DND-41 (cell line): ENCODE data around the gene LGALS3BP.

ENCODE experiments used
- ATAC-seq: fragments of 200-7000 bp; cut with Tn5 transposase; 3 replicates; pipeline ENCODE4 v1.9.1; 2021; ENCODE audit warnings: low read depth; ENCODE audit not compliant: insufficient read depth
- DNase-seq: peaks from one replicate; pipeline ENCODE4 v3.0.0-alpha.2; 2020
- H2AFZ ChIP-seq: 2 replicates; pipeline ENCODE4 v1.6.0; 2012; ENCODE audit warnings: low read depth, low read length
- H3K27ac ChIP-seq: 2 replicates; pipeline ENCODE4 v1.5.1; 2012; ENCODE audit warnings: low read length, inconsistent platforms
- H3K27me3 ChIP-seq: fragments of 200-600 bp; sonication (generic); 2 replicates; pipeline ENCODE4 v1.6.0; 2012; ENCODE audit warnings: low read length, mild to moderate bottlenecking, inconsistent platforms; ENCODE audit not compliant: insufficient read depth, poor library complexity
- H3K36me3 ChIP-seq: 2 replicates; pipeline ENCODE4 v1.5.1; 2012; ENCODE audit warnings: low read length, inconsistent platforms; ENCODE audit not compliant: insufficient read depth
- H3K4me1 ChIP-seq: 2 replicates; pipeline ENCODE4 v1.5.1; 2012; ENCODE audit warnings: mild to moderate bottlenecking, low read length; ENCODE audit not compliant: insufficient read depth
- H3K4me2 ChIP-seq: 2 replicates; pipeline ENCODE4 v1.6.0; 2012; ENCODE audit warnings: mild to moderate bottlenecking, moderate library complexity, low read length, inconsistent platforms; ENCODE audit not compliant: insufficient read depth
- H3K4me3 ChIP-seq, 2 experiments: fragments of 200-600 bp in 1 of 2; shearing (Covaris generic) in 1 of 2; 2 replicates each; pipeline ENCODE4 v1.5.1; 2012 to 2016; ENCODE audit warnings: inconsistent platforms in 2 of 2, low read length in 2 of 2, mild to moderate bottlenecking in 2 of 2, low read depth in 1 of 2, moderate library complexity in 1 of 2
- H3K79me2 ChIP-seq: 2 replicates; pipeline ENCODE4 v1.6.0; 2012; ENCODE audit warnings: low read length, inconsistent platforms; ENCODE audit not compliant: insufficient read depth
- H3K9ac ChIP-seq: 2 replicates; pipeline ENCODE4 v1.6.0; 2012; ENCODE audit warnings: low read depth, mild to moderate bottlenecking, inconsistent platforms, low read length, moderate library complexity
- H3K9me3 ChIP-seq: 2 replicates; pipeline ENCODE4 v1.5.1; 2012; ENCODE audit warnings: low read length, moderate library complexity, mild to moderate bottlenecking, inconsistent platforms; ENCODE audit not compliant: insufficient read depth, severe bottlenecking
- H4K20me1 ChIP-seq: 2 replicates; pipeline ENCODE4 v1.6.0; 2012; ENCODE audit warnings: low read length; ENCODE audit not compliant: insufficient read depth
- EZH2 ChIP-seq: IDR thresholded peaks from 3 replicates; pipeline ENCODE4 v1.6.1; 2012; ENCODE audit warnings: borderline replicate concordance, low read depth, mild to moderate bottlenecking, moderate library complexity, low read length, inconsistent platforms; ENCODE audit not compliant: severe bottlenecking
- TF ChIP-seq, protein P1 (sequence below): IDR thresholded peaks from 2 replicates; pipeline ENCODE4 v1.5.1; 2012; ENCODE audit warnings: borderline replicate concordance, low read length, moderate library complexity, mild to moderate bottlenecking; ENCODE audit not compliant: poor library complexity, severe bottlenecking; ENCODE audit errors: extremely low read depth

The LGALS3BP gene

DNA sequence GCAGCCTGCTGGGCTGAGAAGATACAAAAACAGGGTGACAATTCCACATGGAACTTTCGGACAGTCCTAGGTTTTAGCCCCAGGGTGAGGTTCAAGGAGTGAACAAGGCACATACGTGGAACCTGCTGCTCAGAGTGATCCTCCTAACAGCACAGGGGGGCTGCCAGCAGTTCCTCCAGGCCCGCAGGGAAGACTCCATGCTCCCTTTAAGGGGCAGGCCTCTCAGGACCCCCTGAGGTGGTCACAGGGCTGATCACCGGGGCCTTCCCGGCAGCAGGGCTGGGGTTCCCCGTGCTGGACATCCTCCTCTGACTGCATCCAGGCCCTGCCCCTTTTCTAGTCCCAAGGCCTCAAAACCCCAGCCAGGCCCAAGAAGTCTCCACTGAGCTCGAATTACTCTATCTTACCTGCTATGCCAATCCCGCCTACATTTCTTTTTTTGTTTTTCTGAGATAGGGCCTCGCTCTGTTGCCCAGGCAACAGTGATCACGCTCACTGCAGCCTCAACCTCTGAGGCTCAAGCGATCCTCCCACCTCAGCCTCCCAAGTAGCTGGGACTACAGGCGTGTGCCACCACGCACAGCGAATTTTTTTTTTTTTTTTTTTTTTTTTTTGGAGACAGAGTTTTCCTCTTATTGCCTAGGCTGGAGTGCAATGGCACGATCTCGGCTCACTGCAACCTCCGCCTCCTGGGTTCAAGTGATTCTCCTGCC, 19.5 kb upstream of the LGALS3BP start:
- DNase-seq (no peak), ATAC-seq (no peak)
- Histone ChIP-seq H3K4me2 (no peak overlapping the region), H3K36me3 (peaks cover 90% of the 10 kb centered on the region), H3K27ac (no peak overlapping the region), H2AFZ (no peak overlapping the region), H3K4me3 (no peak overlapping the region), H3K27me3 (no peaks in the 10 kb centered on the region), H3K9ac (no peak overlapping the region), H3K9me3 (no peaks in the 10 kb centered on the region), H3K79me2 (peaks cover 67% of the 10 kb centered on the region), H4K20me1 (peaks cover 76% of the 10 kb centered on the region), H3K4me1 (no peaks in the 10 kb centered on the region)
- TF ChIP-seq, protein P1, sequence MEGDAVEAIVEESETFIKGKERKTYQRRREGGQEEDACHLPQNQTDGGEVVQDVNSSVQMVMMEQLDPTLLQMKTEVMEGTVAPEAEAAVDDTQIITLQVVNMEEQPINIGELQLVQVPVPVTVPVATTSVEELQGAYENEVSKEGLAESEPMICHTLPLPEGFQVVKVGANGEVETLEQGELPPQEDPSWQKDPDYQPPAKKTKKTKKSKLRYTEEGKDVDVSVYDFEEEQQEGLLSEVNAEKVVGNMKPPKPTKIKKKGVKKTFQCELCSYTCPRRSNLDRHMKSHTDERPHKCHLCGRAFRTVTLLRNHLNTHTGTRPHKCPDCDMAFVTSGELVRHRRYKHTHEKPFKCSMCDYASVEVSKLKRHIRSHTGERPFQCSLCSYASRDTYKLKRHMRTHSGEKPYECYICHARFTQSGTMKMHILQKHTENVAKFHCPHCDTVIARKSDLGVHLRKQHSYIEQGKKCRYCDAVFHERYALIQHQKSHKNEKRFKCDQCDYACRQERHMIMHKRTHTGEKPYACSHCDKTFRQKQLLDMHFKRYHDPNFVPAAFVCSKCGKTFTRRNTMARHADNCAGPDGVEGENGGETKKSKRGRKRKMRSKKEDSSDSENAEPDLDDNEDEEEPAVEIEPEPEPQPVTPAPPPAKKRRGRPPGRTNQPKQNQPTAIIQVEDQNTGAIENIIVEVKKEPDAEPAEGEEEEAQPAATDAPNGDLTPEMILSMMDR = no peak
- no peak for TF ChIP-seq EZH2

- Histone ChIP-seq H3K4me2 (no peak overlapping the region), H3K36me3 (peaks cover 94% of the 10 kb centered on the region), H3K4me3 (no peak overlapping the region), H3K9me3 (no peaks in the 10 kb centered on the region), H2AFZ (no peak overlapping the region), H3K27me3 (no peaks in the 10 kb centered on the region), H3K4me1 (no peaks in the 10 kb centered on the region), H3K27ac (no peak overlapping the region), H3K9ac (no peak overlapping the region), H4K20me1 (peaks cover 80% of the 10 kb centered on the region), H3K79me2 (peaks cover 60% of the 10 kb centered on the region)
- DNase-seq = no peak
- ATAC-seq = no peak
- no peak for TF ChIP-seq EZH2
- TF ChIP-seq, protein P1 = no peak
These were observed 18.8 kb upstream of the LGALS3BP start for GRCh38 chr17:78998311-78999055.

DNA sequence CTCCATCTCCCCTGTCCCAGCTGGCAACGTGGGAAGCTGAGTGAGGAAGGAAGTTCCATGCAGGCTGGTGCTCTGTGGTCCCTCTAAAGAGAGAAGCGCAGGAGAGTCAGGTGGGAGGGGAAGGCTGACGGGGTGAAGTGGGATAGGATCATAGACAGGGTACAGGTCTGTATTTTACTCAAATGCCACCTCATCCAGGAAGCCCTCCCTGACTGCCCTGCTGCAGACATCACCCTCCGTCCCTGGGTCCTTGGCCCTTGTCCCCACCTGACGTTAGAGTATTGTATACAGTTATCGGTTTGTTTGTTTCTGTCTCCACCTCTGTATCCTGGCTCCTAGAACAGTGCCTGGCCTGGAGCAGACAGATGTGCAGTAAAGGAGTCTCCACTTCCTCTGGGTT, 18.2 kb upstream of the LGALS3BP start:
- Histone ChIP-seq H3K9ac (no peak overlapping the region), H3K27ac (no peak overlapping the region), H3K4me1 (no peaks in the 10 kb centered on the region), H3K79me2 (peaks cover 58% of the 10 kb centered on the region), H3K27me3 (no peaks in the 10 kb centered on the region), H3K4me2 (no peak overlapping the region), H3K36me3 (peaks cover 94% of the 10 kb centered on the region), H3K4me3 (no peak overlapping the region), H2AFZ (no peak overlapping the region), H3K9me3 (no peaks in the 10 kb centered on the region), H4K20me1 (peaks cover 80% of the 10 kb centered on the region)
- no peak for DNase-seq
- TF ChIP-seq EZH2 = no peak
- TF ChIP-seq, protein P1 = no peak
- ATAC-seq = no peak
